Keratinocyte (primary cell): ENCODE data around the gene PRDX2. TPM values are rescaled to one million over a fixed set of nuclear protein-coding genes. Genes with fewer than 3 reads are reported as not detected.

ENCODE experiments used
- DNase-seq: peaks from one replicate; pipeline ENCODE4 v3.0.0-alpha.2; 2011; ENCODE audit warnings: low read depth, missing footprints, low spot score
- FAIRE-seq: peaks from 2 replicates; lab custom pipeline; 2011; peaks lifted over from hg19 to GRCh38; lab: Jason Lieb, UNC
- H2AFZ ChIP-seq: 2 replicates; pipeline ENCODE4 v1.6.0; 2012; ENCODE audit warnings: low read length, control low read depth, inconsistent platforms; ENCODE audit not compliant: control insufficient read depth
- H3K27ac ChIP-seq: 2 replicates; pipeline ENCODE4 v1.5.1; 2011; ENCODE audit warnings: low read length; ENCODE audit not compliant: control insufficient read depth, insufficient read depth
- H3K27me3 ChIP-seq: 3 replicates; pipeline ENCODE4 v1.6.0; 2011; ENCODE audit warnings: low read length; ENCODE audit not compliant: control insufficient read depth, insufficient read depth; ENCODE audit errors: extremely low read depth
- H3K36me3 ChIP-seq, 2 experiments: 2 replicates in 1 of 2; 3 replicates in 1 of 2; pipeline ENCODE4 v1.5.1; 2011; ENCODE audit warnings: low read length in 2 of 2, mild to moderate bottlenecking in 1 of 2; ENCODE audit not compliant: control insufficient read depth in 2 of 2, insufficient read depth in 2 of 2; ENCODE audit errors: extremely low read depth in 1 of 2
- H3K4me1 ChIP-seq: 3 replicates; pipeline ENCODE4 v1.5.1; 2011; ENCODE audit warnings: low read length; ENCODE audit not compliant: control insufficient read depth, insufficient read depth; ENCODE audit errors: extremely low read depth
- H3K4me2 ChIP-seq: 3 replicates; pipeline ENCODE4 v1.6.0; 2011; ENCODE audit warnings: low read depth, low read length; ENCODE audit not compliant: control insufficient read depth, insufficient read depth; ENCODE audit errors: extremely low read depth
- H3K4me3 ChIP-seq, 3 experiments: fragments of 200-600 bp in 1 of 3; sonication (generic) in 1 of 3; 2 replicates in 2 of 3; 3 replicates in 1 of 3; pipeline ENCODE4 v1.5.1; 2011 to 2016; ENCODE audit warnings: low read length in 3 of 3, mild to moderate bottlenecking in 3 of 3, control low read depth in 2 of 3, inconsistent platforms in 1 of 3, low read depth in 1 of 3, mixed read lengths in 1 of 3, mixed run types in 1 of 3, moderate library complexity in 1 of 3; ENCODE audit not compliant: control insufficient read depth in 2 of 3, insufficient read depth in 2 of 3; ENCODE audit errors: extremely low read depth in 1 of 3
- H3K79me2 ChIP-seq: 2 replicates; pipeline ENCODE4 v1.6.0; 2012; ENCODE audit warnings: low read length; ENCODE audit not compliant: control insufficient read depth, insufficient read depth
- H3K9ac ChIP-seq: 3 replicates; pipeline ENCODE4 v1.6.0; 2011; ENCODE audit warnings: low read length; ENCODE audit not compliant: control insufficient read depth, insufficient read depth; ENCODE audit errors: extremely low read depth
- H3K9me1 ChIP-seq: 3 replicates; pipeline ENCODE4 v1.6.0; 2011; ENCODE audit warnings: low read length; ENCODE audit not compliant: control insufficient read depth, insufficient read depth; ENCODE audit errors: extremely low read depth
- H3K9me3 ChIP-seq: 2 replicates; pipeline ENCODE4 v1.5.1; 2012; ENCODE audit warnings: low read depth, low read length; ENCODE audit not compliant: control insufficient read depth
- H4K20me1 ChIP-seq: 3 replicates; pipeline ENCODE4 v1.6.0; 2011; ENCODE audit warnings: low read length; ENCODE audit not compliant: control insufficient read depth, insufficient read depth; ENCODE audit errors: extremely low read depth
- CTCF ChIP-seq, 3 experiments: IDR thresholded peaks in 1 of 3; conservative IDR thresholded peaks in 1 of 3; optimal IDR thresholded peaks in 1 of 3; 2 replicates in 2 of 3; 3 replicates in 1 of 3; pipeline versions ENCODE3 to v1.5.1; 2011; ENCODE audit warnings: low read length in 3 of 3, mild to moderate bottlenecking in 3 of 3, moderate library complexity in 2 of 3, control low read depth in 1 of 3, inconsistent platforms in 1 of 3; ENCODE audit not compliant: insufficient read depth in 2 of 3; ENCODE audit errors: extremely low read depth in 1 of 3
- EZH2 ChIP-seq: IDR thresholded peaks from one replicate; pipeline ENCODE4 v1.6.1; 2012; ENCODE audit warnings: inconsistent platforms, mild to moderate bottlenecking, low read length, moderate library complexity
- dilution Hi-C: fragments of 300-500 bp; cut with MboI; formaldehyde crosslinking; loops from one replicate; pipeline ENCODE4 v1.7.0; 2020; ENCODE audit warnings: low sequenced_read_pairs; ENCODE audit not compliant: extremely low pct_ligation_motif_present
- polyA plus RNA-seq, 5 experiments: library from polyadenylated mRNA; depleted of rRNA in 3 of 5; stranded (reverse) in 3 of 5; stranded (forward) in 1 of 5; unstranded in 1 of 5; fragments of >200 nt; gene quantifications; 1 replicate in 1 of 5; 2 replicates in 3 of 5; 3 replicates in 1 of 5; pipeline versions ENCODE4 v1.2.1 to v1.2.3, GENCODE V29; 2011 to 2012; ENCODE audit warnings: missing spikeins in 2 of 5, low read depth in 1 of 5, low replicate concordance in 1 of 5

Gene PRDX2
- polyA plus RNA-seq, 1 donor (not counting 4 experiments of a cell fraction or from before 2014, with no cell fraction given) = 154 TPM

- Histone ChIP-seq H3K4me2 (peak overlapping the region; percentile 88), H3K9ac (peak overlapping the region; percentile 73), H3K9me3 (no peaks in the 10 kb centered on the region), H3K4me1 (peaks cover 69% of the 10 kb centered on the region), H3K27me3 (no peaks in the 10 kb centered on the region), H3K79me2 (no peaks in the 10 kb centered on the region), H3K4me3 (peak overlapping the region in 2 of 3 experiments; percentile 34 to 45), H3K9me1 (no peaks in the 10 kb centered on the region), H4K20me1 (no peaks in the 10 kb centered on the region), H3K27ac (peak overlapping the region; percentile 81), H2AFZ (no peak overlapping the region), H3K36me3 (no peaks in the 10 kb centered on the region)
- dilution Hi-C loops = no loop called here
- TF ChIP-seq CTCF (optimal IDR thresholded peaks at IDR 0.05 in 1 of 3, IDR thresholded peaks at IDR 0.05 in 1 of 3, conservative IDR thresholded peaks at IDR 0.05 in 1 of 3; ENCODE audit: extremely low read depth in 1 of 3, insufficient read depth in 2 of 3, low read length in 3 of 3) (no peak), EZH2 (no peak)
- DNase-seq (no peak), FAIRE-seq (no peak)
Measured at GRCh38 chr19:12783291-12783848, 18.2 kb downstream of the PRDX2 start.

- Histone ChIP-seq H3K4me2 (peak overlapping the region; percentile 88), H2AFZ (peak overlapping the region; percentile 60), H3K9me1 (no peaks in the 10 kb centered on the region), H3K4me1 (peaks cover 70% of the 10 kb centered on the region), H3K4me3 (peak overlapping the region; percentile 34 to 57 (median 40)), H3K27me3 (no peaks in the 10 kb centered on the region), H3K27ac (peak overlapping the region; percentile 81), H3K9me3 (no peaks in the 10 kb centered on the region), H3K79me2 (no peaks in the 10 kb centered on the region), H4K20me1 (no peaks in the 10 kb centered on the region), H3K9ac (peak overlapping the region; percentile 73), H3K36me3 (no peaks in the 10 kb centered on the region)
- dilution Hi-C loops = no loop called here
- TF ChIP-seq EZH2 (no peak), CTCF (optimal IDR thresholded peaks at IDR 0.05 in 1 of 3, IDR thresholded peaks at IDR 0.05 in 1 of 3, conservative IDR thresholded peaks at IDR 0.05 in 1 of 3; ENCODE audit: extremely low read depth in 1 of 3, insufficient read depth in 2 of 3, low read length in 3 of 3) (peak in 1 of 3 experiments; percentile 27)
- DNase-seq = no peak
- no peak for FAIRE-seq
Measured at GRCh38 chr19:12782424-12783290, 18.9 kb downstream of the PRDX2 start.
